ENCODE data around the gene MTURN.

Gene MTURN

DNA sequence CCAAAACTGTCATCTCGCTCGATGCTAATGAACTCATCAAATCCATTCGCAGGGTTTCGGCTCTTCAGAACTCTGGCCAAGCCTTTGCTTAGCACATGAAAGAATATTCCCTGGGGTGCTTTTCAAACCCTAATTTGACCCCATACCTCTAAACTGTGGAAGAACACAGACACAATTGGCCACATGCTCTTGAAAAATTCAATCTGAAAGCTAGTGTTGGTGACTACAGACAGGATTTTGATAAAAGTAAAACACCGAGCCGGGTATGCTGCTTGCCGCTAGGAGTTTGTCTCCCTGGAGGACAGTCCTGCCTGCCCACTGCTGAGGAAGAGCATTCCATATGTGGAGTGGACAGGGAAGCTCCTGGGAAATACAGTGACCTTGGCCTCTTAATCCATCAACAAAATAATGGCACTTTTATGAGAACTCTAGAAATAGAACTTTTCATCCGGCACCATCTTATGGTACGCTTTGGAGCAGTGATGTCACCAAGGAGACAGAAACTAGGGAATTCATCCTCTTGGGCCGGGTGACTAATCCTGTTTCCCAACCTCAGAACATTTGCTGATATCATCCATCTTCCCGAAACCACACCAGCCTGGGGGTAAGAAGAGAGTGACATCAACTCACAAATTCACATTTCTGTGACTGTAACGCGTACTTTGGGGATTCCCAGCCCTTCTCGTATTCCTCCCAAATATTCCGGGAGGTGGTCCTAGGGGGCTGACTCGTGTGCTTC is 34.2 kb downstream of the MTURN start:
- no peaks in the 10 kb centered on the region for H3K9me3 ChIP-seq (ENCODE audit: low read depth, low read length)
- no peak for DNase-seq (ENCODE audit: low read depth, low spot score)
- no peak overlapping the region for H3K4me3 ChIP-seq
- TF ChIP-seq FOXP2 (optimal IDR thresholded peaks at IDR 0.05; ENCODE audit: control extremely low read depth, extremely low read length, insufficient read depth) = no peak
- TF ChIP-seq EZH2 (IDR thresholded peaks at IDR 0.05) = no peak
- TF ChIP-seq POLR2AphosphoS5 (IDR thresholded peaks at IDR 0.05; ENCODE audit: borderline replicate concordance, low read depth, low read length) = no peak
- no peak overlapping the region for H3K27ac ChIP-seq
- no peak overlapping the region for H3K9ac ChIP-seq (ENCODE audit: insufficient read length)
- no peaks in the 10 kb centered on the region for H3K36me3 ChIP-seq (ENCODE audit: insufficient read depth, low read length)

DNA sequence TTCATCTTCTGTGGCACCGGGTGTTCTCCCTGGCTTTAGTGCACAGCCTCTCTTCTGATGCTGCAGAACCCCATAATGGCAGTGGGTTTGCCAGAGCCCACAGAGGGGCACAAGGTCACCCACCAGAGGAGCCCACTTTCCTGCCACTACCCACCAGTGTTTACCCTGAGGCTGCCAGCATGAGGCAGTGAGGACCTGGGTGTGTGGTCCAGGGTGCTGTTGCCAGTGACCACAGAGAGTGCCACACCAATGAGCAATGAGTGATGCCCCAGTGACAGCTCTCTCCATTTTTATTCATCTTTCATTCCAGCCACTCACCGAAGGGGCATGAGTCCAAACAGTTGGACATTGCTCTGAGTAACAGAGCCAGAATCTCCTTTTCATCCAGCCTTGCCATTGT is 34.8 kb downstream of the MTURN start:
- Histone ChIP-seq H3K4me3 (no peak overlapping the region), H3K9ac (ENCODE audit: insufficient read length) (no peak overlapping the region), H3K36me3 (ENCODE audit: insufficient read depth, low read length) (no peaks in the 10 kb centered on the region), H3K27ac (no peak overlapping the region), H3K9me3 (ENCODE audit: low read depth, low read length) (no peaks in the 10 kb centered on the region)
- no peak for DNase-seq (ENCODE audit: low read depth, low spot score)
- TF ChIP-seq EZH2 (IDR thresholded peaks at IDR 0.05) (no peak), POLR2AphosphoS5 (IDR thresholded peaks at IDR 0.05; ENCODE audit: borderline replicate concordance, low read depth, low read length) (no peak), FOXP2 (optimal IDR thresholded peaks at IDR 0.05; ENCODE audit: control extremely low read depth, extremely low read length, insufficient read depth) (no peak)

DNA sequence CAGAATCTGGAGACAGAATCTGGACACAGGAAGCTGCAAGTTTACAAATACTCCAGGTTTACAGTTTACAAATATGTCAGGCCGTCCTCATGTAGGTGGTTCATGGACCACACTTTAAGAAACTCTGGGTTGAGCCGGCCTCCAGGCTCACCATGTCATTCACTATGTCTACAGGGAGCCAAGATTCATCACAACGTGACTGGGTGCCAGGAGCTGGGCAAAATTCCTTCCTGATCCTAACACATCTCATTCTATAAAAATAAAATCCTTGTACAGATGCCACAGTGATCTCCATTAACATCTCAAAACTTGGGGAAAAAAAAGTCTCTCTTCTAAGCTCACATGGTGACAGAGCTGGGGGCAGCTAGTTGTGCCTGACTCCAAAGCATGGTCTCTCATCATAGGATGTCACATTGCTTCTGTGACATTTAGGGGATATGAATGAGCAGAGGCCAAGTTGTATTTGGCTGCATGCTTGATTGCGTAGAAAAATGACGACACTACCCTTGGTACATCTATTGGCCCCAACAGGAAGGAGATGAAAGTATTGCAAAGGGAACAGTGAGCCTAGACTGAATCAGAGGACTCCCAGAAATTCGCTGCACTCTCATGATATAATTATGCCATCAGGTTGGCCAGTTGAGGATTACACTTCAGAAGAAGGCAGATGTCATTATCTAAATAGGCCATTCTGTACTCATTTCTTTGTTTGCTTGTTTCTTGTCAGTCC is 35.9 kb downstream of the MTURN start:
- no peak overlapping the region for H3K27ac ChIP-seq
- no peak overlapping the region for H3K9ac ChIP-seq (ENCODE audit: insufficient read length)
- TF ChIP-seq FOXP2 (optimal IDR thresholded peaks at IDR 0.05; ENCODE audit: control extremely low read depth, extremely low read length, insufficient read depth) (no peak), POLR2AphosphoS5 (IDR thresholded peaks at IDR 0.05; ENCODE audit: borderline replicate concordance, low read depth, low read length) (no peak), EZH2 (IDR thresholded peaks at IDR 0.05) (no peak)
- H3K4me3 ChIP-seq = no peak overlapping the region
- H3K9me3 ChIP-seq (ENCODE audit: low read depth, low read length) = no peaks in the 10 kb centered on the region
- no peak for DNase-seq (ENCODE audit: low read depth, low spot score)
- no peaks in the 10 kb centered on the region for H3K36me3 ChIP-seq (ENCODE audit: insufficient read depth, low read length)

DNA sequence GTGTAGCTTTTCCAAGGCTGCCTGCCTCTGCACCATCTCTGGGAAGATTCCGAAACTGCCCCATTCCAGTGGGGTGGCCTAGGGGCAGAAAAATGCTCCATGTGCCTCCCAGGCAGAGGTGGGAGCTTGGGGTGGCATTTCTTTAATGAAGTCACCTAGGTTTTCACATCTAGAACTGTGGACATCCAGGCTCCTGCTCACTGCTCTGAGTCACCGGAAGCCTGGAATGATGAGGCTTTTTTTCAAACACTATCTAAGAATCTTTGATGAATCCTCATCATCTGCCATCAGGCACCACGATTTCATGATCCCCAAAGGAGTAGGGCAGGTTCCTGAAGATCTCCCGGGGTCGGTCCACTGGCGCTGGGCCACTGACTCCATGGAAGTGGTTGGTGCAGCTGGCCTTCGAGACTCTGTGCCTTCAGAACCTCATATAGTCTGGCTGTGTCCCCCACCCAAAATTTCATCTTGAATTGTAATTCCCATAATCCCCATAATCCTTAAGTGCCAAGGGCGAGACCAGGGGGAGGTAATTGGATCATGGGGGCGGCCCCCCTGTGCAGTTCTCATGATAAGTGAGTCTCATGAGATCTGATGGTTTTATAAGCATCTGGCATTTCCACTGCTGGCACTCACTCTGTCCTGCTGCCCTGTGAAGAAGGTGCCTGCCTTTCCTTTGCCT is 37.1 kb downstream of the MTURN start:
- Histone ChIP-seq H3K36me3 (ENCODE audit: insufficient read depth, low read length) (no peaks in the 10 kb centered on the region), H3K9ac (ENCODE audit: insufficient read length) (no peak overlapping the region), H3K27ac (peak overlapping the region; percentile 78; the same call in 1 of the 2 replicates), H3K9me3 (ENCODE audit: low read depth, low read length) (no peaks in the 10 kb centered on the region), H3K4me3 (no peak overlapping the region)
- no peak for TF ChIP-seq FOXP2 (optimal IDR thresholded peaks at IDR 0.05; ENCODE audit: control extremely low read depth, extremely low read length, insufficient read depth)
- TF ChIP-seq EZH2 (IDR thresholded peaks at IDR 0.05) = no peak
- TF ChIP-seq POLR2AphosphoS5 (IDR thresholded peaks at IDR 0.05; ENCODE audit: borderline replicate concordance, low read depth, low read length) = no peak
- no peak for DNase-seq (ENCODE audit: low read depth, low spot score)

DNA sequence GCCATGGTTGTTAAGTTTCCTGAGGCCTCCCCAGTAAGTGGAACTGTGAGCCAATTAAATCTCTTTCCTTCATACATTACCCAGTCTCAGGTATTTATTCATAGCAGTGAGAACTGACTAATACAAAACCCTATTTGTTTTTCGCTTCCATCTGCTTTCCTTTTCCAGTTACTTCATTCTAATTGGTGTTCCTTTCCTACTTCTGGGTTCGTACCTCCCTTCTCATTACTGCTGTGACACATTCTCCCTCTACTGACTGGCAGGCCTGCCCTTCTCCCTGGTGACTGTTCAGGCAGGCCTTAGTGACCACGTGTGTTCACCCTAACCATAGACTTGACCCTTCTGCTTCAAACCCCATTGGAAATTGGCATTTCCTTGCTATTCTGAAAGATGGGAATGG is 37.7 kb downstream of the MTURN start:
- no peak for DNase-seq (ENCODE audit: low read depth, low spot score)

DNA sequence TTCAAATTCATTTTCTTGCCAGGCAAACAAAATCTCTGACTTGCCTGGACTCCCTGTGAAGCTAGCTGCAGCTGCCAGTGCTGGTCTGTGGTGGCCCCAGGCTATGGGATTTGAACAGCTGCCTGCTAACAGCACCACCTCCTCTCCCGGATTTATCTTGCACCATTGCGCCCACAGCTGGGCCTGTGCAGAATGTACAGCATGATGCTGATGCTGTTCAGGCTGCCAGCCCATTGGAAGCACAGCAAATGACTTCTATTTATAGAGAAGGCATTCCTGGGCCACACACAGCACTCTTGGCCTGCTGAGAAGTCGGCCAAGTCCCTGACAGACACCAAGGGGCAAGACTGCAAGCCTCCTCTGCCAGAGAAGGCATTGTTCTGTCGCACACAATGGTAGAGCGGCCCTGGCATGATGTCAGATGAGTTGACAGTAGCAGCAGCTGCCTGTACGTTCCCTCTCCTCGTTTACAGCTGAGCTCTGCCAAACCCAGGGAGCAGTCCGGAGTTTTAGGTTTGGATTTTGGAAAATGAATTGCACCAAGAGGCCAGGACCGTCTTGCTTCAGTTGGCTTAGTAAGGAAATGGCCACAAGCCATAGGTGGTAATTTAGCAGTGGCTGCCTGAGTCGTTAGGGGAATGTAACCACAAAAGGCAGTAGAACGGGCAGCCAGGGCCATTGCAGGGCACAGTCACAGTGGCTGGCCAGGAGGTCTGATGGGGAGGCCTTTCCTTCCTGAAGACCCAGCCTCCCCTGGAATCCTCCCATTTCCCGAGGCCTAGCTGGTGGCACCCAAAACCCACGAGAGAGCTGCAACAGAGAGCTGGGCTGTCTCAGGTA is 38.5 kb downstream of the MTURN start:
- Histone ChIP-seq H3K9ac (ENCODE audit: insufficient read length) (no peak overlapping the region), H3K4me3 (peak overlapping the region; percentile 59), H3K9me3 (ENCODE audit: low read depth, low read length) (no peaks in the 10 kb centered on the region), H3K36me3 (ENCODE audit: insufficient read depth, low read length) (no peaks in the 10 kb centered on the region), H3K27ac (peak overlapping the region; percentile 89; the same call in 1 of the 2 replicates)
- no peak for TF ChIP-seq EZH2 (IDR thresholded peaks at IDR 0.05)
- TF ChIP-seq POLR2AphosphoS5 (IDR thresholded peaks at IDR 0.05; ENCODE audit: borderline replicate concordance, low read depth, low read length) = no peak
- peak; percentile 51 for TF ChIP-seq FOXP2 (optimal IDR thresholded peaks at IDR 0.05; ENCODE audit: control extremely low read depth, extremely low read length, insufficient read depth)
- DNase-seq (ENCODE audit: low read depth, low spot score) = peak; percentile 78

More for the DNA sequence above, 37.7 kb downstream of the MTURN start:
- H3K9me3 ChIP-seq (ENCODE audit: low read depth, low read length) = no peaks in the 10 kb centered on the region
- peak overlapping the region; percentile 59 for H3K4me3 ChIP-seq
- no peaks in the 10 kb centered on the region for H3K36me3 ChIP-seq (ENCODE audit: insufficient read depth, low read length)
- no peak overlapping the region for H3K9ac ChIP-seq (ENCODE audit: insufficient read length)
- H3K27ac ChIP-seq = peak overlapping the region; percentile 78
- TF ChIP-seq FOXP2 (optimal IDR thresholded peaks at IDR 0.05; ENCODE audit: control extremely low read depth, extremely low read length, insufficient read depth) (no peak), POLR2AphosphoS5 (IDR thresholded peaks at IDR 0.05; ENCODE audit: borderline replicate concordance, low read depth, low read length) (no peak), EZH2 (IDR thresholded peaks at IDR 0.05) (no peak)

DNA sequence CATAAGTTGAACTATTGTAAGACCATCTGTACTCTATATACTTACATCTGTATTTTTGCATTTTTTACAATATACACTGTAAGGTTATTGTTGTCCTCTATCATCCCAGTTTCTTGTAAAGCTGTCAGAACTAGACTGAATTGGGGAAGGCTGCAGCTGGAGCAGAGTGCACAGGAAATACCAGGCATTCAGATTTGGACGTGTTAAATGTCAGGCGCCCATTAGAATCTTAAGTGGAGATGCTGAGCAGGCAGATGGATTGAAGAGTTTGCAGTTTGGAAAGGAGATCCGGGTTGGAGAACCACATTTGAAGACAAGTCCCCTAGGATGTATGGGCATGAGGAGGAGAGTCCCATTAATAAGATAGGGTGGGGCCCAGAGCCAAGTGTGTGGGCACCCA is 40.4 kb downstream of the MTURN start:
- DNase-seq (ENCODE audit: low read depth, low spot score) = peak; percentile 32
- no peak for TF ChIP-seq FOXP2 (optimal IDR thresholded peaks at IDR 0.05; ENCODE audit: control extremely low read depth, extremely low read length, insufficient read depth)
- no peak for TF ChIP-seq EZH2 (IDR thresholded peaks at IDR 0.05)
- TF ChIP-seq POLR2AphosphoS5 (IDR thresholded peaks at IDR 0.05; ENCODE audit: borderline replicate concordance, low read depth, low read length) = no peak
- no peaks in the 10 kb centered on the region for H3K9me3 ChIP-seq (ENCODE audit: low read depth, low read length)
- H3K4me3 ChIP-seq = peak overlapping the region; percentile 64
- H3K27ac ChIP-seq = peak overlapping the region; percentile 89
- no peak overlapping the region for H3K9ac ChIP-seq (ENCODE audit: insufficient read length)
- H3K36me3 ChIP-seq (ENCODE audit: insufficient read depth, low read length) = no peaks in the 10 kb centered on the region
